Choroid plexus epithelial cell (primary cell): ENCODE data around the gene KIF1B.

Experiments
- DNase-seq: peaks from one replicate; pipeline ENCODE4 v3.0.0-alpha.2; 2010; ENCODE audit warnings: low read depth
- H3K4me3 ChIP-seq: 2 replicates; pipeline ENCODE4 v1.5.1; 2011; ENCODE audit warnings: low read depth, mild to moderate bottlenecking, control low read depth, low read length, moderate library complexity
- TF ChIP-seq, protein P1 (sequence below): conservative IDR thresholded peaks from 2 replicates; pipeline ENCODE4 v1.5.1; 2011; ENCODE audit warnings: low read depth, mild to moderate bottlenecking, control low read depth, inconsistent platforms, low read length, moderate library complexity

The KIF1B gene

DNA sequence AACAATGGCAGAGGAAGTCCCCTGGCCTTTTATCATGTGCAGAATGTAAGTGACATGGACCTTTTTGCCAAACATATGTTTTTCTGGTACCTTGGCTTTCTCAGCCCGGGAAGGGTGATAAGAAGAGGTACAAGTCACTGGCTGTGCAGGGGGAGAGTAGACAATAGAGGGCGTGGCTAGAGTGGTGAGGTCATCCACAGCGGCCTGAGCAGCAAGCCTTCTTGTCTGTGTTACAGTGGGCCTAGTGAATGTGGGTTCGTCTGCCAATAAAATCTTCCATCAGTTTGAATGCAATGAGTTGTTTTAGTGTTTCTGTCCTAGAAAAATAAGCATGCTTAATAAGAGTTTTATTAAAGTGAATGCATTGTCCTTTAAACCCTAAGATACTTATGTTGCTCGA, 129.4 kb downstream of the KIF1B start:
- TF ChIP-seq, protein P1, sequence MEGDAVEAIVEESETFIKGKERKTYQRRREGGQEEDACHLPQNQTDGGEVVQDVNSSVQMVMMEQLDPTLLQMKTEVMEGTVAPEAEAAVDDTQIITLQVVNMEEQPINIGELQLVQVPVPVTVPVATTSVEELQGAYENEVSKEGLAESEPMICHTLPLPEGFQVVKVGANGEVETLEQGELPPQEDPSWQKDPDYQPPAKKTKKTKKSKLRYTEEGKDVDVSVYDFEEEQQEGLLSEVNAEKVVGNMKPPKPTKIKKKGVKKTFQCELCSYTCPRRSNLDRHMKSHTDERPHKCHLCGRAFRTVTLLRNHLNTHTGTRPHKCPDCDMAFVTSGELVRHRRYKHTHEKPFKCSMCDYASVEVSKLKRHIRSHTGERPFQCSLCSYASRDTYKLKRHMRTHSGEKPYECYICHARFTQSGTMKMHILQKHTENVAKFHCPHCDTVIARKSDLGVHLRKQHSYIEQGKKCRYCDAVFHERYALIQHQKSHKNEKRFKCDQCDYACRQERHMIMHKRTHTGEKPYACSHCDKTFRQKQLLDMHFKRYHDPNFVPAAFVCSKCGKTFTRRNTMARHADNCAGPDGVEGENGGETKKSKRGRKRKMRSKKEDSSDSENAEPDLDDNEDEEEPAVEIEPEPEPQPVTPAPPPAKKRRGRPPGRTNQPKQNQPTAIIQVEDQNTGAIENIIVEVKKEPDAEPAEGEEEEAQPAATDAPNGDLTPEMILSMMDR = no peak
- peak; percentile 64 for DNase-seq
- H3K4me3 ChIP-seq = no peak overlapping the region

DNA sequence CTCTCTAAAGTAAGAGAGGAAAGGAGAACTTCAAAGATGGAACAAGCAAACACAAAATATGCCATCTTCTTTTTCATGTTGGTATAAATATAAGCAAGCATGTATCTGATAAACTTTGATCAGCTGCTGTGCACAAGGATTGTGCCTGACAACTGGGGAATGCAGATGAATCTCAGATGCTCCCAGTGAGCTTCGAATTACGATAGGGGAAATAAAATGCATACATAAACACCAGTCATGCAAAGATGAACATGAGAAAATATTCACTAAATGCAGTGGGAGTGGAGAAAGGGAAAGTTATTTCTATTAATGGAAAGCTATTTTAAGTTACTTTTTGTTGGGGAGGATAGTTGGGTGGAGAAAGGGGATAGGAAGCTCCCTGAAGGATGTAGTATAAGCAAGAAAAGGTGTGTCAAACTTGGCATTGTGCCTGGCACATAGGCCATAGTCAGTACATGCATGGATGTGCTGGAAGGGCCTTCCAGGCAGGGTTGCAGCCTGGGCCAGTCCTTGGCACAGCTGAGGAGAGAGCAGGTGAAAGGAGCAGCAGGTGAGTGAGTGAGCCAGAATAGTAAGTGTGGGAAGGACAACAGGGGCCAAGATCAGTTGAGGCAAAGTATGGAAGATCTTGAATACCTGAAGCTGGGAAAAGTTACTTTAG, 130.7 kb downstream of the KIF1B start:
- TF ChIP-seq, protein P1 = no peak
- no peak for DNase-seq
- no peak overlapping the region for H3K4me3 ChIP-seq

DNA sequence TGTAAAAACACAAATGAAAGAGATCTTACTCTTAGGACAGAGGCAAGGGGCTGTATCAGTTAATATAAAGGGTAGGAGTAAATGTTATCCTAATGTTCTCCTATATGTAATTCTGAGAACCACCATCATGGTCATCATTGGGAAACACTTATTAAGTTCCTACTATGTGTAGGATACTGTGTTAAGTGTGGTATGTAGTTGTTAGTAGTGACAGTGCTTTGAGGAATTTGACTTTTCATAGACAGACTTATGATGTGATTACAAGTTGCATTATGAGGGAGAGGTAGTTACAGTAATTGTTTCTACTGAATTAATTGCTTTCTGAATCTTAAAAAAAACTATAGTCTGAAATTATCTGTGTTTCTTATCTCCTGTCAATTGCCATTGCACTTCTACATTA, 136.7 kb downstream of the KIF1B start:
- H3K4me3 ChIP-seq = no peak overlapping the region
- DNase-seq = no peak
- TF ChIP-seq, protein P1 = no peak

DNA sequence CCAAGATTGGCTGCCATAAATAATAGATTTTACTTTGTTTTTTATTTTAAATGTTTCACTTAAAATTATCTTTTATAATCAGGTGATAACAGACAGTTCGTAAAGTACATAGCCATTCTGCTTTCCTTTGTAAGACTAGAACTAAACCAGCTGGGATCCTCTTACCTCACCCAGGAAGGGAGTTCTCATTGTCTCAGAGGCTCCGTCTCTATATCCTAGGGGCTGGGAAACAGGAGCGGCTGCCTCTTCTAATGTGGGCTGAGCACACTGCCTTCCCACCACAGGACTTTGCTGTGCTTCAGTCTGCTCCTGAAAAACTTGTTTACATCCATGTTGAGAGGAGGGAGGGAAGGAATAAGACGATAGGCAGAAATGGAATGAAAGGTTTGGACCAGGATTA, 142.9 kb downstream of the KIF1B start:
- peak; percentile 37 for DNase-seq
- TF ChIP-seq, protein P1 = no peak
- no peak overlapping the region for H3K4me3 ChIP-seq

DNA sequence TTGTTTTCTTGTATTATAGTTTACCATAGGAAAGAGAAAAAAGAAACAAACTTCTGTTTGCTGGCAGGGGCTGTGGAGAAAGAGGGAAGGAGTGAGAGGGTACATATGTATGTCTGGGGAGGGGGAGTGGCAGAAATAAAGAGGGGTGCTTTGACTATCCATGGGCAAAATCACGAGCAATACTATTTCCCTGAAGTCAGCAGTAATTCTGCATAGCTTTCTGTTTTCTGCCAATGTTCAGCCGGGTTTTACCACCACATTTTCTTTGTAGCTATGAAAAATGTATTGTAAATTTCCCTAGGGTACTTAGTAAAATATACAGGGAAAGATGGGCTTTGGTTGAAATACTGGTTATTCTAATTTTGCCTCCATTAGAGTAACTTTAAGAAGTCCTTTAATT, 143.3 kb downstream of the KIF1B start:
- TF ChIP-seq, protein P1 = no peak
- no peak overlapping the region for H3K4me3 ChIP-seq
- DNase-seq = no peak

DNA sequence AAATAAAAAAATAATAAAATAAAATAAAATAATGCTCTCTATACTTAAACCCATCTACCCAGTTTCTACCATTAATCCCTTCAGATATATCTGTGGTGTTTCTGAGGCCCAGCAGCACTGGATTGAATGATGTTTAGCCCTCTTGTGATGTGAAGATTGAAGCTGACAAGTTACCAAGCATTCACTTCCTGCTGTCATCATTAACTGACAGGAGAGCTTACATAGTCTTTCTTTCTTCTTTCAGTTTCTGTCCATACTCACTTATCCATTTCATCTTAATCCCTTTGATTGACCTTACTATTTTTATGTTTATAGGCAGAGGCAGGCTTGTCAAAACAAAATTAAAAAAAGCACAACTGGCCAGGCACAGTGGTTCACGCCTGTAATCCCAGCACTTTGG, 149.7 kb downstream of the KIF1B start:
- H3K4me3 ChIP-seq = no peak overlapping the region
- no peak for DNase-seq
- TF ChIP-seq, protein P1 = no peak

DNA sequence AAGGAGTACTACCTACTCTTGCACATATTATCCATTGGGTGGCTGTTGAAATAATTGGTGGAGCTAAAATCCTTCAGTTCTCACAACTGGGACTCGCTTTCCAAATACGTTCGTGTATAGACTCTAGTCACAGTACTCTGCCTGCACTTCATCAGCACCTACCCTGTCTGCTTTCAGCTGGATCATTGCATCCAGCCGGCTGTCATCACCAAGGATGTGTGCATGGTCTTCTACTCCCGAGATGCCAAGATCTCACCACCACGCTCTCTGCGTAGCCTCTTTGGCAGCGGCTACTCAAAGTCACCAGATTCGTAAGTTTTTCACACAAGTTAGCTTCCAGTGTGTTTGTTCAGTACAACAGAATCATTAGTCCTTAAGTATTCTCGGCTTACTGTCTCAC, 151.1 kb downstream of the KIF1B start:
- DNase-seq = no peak
- TF ChIP-seq, protein P1 = no peak
- no peak overlapping the region for H3K4me3 ChIP-seq
